GM19035 (cell line): Measurements from ENCODE around the gene SLX4.

ENCODE experiments used
- ATAC-seq: cut with Tn5 transposase; IDR thresholded peaks from one replicate; pipeline ENCODE4 v1.9.1; 2021; ENCODE audit not compliant: unreplicated experiment

Gene SLX4

DNA sequence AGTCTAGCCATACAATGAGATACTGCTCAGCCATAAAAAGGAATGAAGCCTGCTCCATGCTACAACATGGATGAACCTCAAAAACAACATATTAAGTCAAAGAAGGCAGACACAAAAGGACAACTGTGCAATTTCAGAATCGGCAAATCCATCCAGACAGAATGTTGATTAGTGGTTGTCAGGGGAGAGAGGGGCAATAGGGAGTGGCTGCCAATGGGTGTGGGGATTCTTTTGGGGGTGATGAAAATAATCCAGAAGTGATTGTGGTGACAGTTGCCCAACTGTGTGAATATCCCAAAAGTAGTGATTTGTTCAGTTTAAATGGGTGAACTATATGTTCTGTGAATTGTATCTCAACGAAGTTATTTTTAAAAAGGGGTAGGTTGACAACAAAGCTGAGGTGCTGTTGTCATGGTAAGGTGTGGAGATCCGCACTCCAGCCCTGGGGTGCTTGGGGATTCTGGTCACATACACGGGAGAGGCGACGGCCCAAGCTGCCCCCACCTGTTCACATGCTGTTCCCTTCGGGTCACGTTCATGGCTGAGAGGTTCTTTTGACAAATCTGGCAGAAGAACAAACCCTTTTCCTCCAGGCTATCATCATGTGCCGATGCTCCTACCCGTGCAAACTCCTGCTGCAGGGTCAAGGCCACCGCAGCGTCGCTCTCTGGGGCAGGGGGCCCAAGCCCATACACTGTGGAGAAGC is 9.6 kb downstream of the SLX4 start:
- ATAC-seq: no peak

DNA sequence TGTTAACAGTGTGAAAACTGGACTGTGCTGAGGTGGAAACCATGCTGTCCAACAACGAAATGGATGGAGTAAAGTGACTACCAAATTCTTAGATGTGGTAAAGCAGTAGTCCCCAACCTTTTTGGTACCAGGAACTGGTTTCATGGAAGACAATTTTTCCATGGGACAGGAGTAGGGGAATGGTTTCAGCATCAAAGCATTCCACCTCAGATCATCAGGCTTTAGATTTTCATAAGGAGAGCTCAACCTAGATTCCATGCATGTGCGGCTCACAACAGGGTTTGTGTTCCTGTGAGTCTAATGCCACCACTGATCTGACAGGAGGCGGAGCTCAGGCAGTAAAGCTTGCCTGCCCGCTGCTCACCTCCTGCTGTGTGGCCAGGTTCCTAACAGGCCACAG is 11.5 kb downstream of the SLX4 start:
- no peak for ATAC-seq

DNA sequence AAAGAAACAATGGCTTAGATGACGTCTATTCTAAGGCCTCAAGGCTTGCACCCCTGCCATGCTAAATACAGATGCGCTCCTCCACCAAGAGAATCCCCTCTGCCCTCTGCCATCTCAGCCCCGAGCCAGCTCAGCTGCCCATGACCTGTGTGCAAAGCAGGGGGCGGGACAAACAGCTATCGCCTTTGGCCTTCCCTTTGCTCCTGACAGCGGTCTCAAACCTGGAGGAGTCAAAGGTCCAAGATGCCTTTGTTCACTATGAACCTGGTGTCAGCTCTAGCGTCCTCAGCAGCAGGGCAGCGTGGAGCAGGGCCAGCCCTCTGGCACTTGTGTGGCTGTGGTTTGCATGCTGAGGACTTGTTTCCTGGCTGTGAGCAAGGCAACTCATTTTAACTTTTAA is 12.3 kb downstream of the SLX4 start:
- ATAC-seq: no peak

- no peak for ATAC-seq
Observed at GRCh38 chr16:3598236-3598635, 13.2 kb downstream of the SLX4 start.

DNA sequence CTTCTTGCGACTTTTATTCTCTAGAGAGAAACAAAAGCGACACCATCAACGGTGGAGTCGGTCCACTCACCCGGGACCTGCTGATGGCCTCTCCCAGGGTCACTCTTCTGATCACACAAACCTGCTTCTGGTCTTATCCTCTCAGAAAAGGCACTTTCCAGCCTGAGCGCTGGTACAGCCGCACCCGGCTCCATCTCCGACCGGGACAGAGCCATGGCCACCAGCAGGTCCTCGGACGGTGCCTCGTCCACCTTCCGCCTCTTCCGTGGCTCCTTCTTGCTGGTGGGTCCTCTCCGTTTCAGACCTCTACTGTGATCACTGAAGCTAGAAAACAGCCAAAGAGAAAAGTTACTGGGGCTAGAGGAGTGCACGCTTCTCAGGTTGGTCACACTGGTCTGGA is 13.7 kb downstream of the SLX4 start:
- no peak for ATAC-seq

DNA sequence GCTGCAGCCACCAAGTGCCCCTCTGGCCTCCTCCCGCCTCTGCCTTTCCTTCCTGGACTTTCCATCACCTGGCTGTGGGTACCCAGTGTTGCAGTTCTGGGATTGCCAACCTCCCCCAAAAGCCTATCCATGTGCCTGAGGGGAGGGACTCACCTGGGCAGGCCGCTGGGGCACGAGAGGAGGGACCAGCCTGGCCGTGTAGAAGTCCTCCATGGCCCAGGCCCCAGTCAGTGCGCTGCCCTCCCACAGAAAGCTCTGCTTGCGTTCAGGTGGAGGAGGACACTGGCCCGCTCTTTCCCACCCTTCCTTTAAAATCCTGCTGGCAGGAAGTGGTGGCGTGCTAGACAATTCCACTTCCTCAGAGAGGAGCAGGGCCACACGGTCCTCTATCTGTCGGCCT is 14.2 kb downstream of the SLX4 start:
- ATAC-seq: no peak

DNA sequence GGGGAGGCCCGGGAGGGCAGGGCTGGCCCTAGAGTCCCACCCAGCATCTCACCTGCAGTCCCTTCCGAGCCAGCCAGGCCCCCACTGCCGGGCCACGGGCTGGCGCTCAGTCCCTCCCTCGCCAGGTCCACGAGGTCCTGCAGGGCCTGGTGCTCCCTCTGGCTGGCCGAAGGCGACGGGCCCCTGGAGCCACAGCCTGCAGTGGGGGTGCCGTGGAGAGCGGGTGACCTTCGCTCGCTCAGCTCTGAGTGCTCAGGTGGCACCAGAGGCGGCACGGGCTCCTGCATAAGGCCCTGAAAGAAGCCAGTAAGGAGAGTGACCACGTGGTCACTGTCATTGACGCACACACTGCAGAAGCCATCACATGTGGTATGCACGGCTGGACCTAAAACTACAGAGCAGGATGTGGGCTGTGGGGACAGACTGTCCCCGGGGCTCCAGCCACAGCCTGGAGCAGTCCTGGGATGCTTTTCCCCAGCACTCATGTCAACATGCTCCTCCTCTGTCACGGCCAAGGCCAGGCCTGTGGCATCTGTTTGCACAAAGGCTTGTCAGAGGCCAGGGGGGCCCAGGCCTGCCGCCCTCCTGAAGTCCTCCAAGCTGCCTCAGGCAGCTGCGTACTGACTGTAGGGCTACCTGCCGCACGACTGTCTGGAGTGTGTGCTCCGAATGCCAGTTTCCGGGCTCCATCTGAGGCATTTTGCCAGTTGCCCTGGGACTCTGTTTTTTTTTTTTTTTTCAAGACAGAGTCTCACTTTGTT is 15.1 kb downstream of the SLX4 start:
- no peak for ATAC-seq

- ATAC-seq: no peak
Observed at GRCh38 chr16:3595521-3596021, 15.8 kb downstream of the SLX4 start.

GRCh38 chr16:3595110-3595486 is 16.3 kb downstream of the SLX4 start:
- no peak for ATAC-seq

GRCh38 chr16:3594316-3595109 is 16.9 kb downstream of the SLX4 start:
- ATAC-seq: no peak

GRCh38 chr16:3592559-3592958 is 18.8 kb downstream of the SLX4 start:
- no peak for ATAC-seq

DNA sequence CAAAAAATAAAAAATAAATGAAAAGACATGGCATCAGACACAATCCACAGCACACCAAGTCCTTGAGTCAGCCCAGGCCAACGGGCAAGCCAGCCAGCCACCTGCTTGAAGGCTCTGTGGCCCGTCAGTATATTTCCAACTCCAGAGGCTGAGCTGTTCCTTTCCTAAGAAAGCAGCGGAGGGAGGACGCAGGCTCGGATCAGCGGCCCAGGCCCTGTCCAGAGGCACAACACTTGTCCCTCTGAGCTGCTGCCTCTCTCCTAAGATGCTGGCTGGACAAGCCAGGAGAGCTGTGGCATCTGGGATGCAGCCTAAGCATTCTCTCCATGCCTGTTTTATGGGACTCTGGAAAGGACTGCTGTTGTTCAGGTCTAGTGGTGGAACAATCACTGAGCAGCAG is 19.4 kb downstream of the SLX4 start:
- ATAC-seq: no peak

GRCh38 chr16:3591436-3591803 is 20.0 kb downstream of the SLX4 start:
- ATAC-seq: no peak

DNA sequence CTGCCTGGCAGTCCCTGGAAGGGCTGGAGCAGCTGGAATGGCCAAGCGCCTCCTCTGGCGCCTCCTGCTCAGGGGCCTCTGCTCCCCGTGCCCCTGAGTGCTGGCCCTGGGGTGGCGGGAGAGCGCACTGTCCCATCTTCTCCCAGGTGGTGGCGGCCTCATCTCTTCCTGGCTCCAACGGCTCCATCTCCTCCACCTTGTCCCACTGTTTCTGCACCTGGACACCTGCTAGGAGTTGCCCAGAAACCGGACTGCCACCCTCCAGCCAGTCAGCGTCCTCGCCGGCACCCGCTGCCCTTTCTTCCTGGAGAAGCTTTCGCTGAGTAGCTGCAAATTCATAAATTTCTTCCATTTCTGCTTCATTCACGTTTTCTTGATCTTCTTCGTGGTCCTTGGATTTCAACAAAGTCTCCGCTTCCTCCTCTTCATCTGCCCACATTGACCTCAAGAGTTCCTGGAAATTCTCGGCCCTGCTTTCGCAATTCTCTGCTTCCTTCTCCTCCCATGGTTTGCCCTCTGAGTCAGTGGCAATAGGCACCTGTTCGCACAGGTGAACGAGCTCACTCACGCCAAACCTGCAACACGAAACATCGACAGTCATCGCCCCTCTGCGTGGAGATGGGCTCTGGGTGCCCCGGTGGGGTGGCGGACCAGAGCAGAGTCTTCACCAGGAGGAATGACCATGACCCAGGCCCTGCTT is 20.5 kb downstream of the SLX4 start:
- ATAC-seq: no peak

GRCh38 chr16:3589991-3590701 is 21.3 kb downstream of the SLX4 start:
- no peak for ATAC-seq

GRCh38 chr16:3589441-3589921 is 21.9 kb downstream of the SLX4 start:
- ATAC-seq: no peak

GRCh38 chr16:3589001-3589400 is 22.4 kb downstream of the SLX4 start:
- no peak for ATAC-seq

GRCh38 chr16:3587547-3588110 is 23.8 kb downstream of the SLX4 start:
- ATAC-seq: no peak

GRCh38 chr16:3584412-3584811 is 27.0 kb downstream of the SLX4 start:
- ATAC-seq: no peak
